Immature natural killer cell (primary cell): ENCODE data around the gene SMG6. TPM values are rescaled to one million over a fixed set of nuclear protein-coding genes. Genes with fewer than 3 reads are reported as not detected.

Source experiments
- DNase-seq, 3 donors: peaks; one replicate each; pipeline ENCODE4 v3.0.0; 2022; ENCODE audit warnings: mixed read lengths in 1 of 3
- H3K27ac Mint-ChIP-seq, 6 donors: one replicate each; pipeline ENCODE4 v1.8.0; 2020; ENCODE audit warnings: mixed read lengths in 6 of 6, mild to moderate bottlenecking in 5 of 6, inconsistent platforms in 4 of 6, moderate library complexity in 3 of 6
- H3K27me3 Mint-ChIP-seq, 3 donors: one replicate each; pipeline ENCODE4 v1.8.0; 2020 to 2021; ENCODE audit warnings: low read depth in 3 of 3, mild to moderate bottlenecking in 3 of 3, mixed read lengths in 3 of 3, moderate library complexity in 3 of 3, inconsistent platforms in 1 of 3
- H3K36me3 Mint-ChIP-seq, 3 donors: one replicate each; pipeline ENCODE4 v1.8.0; 2020; ENCODE audit warnings: mixed read lengths in 3 of 3, inconsistent platforms in 2 of 3, mild to moderate bottlenecking in 2 of 3
- H3K4me1 Mint-ChIP-seq, 2 donors: one replicate each; pipeline ENCODE4 v1.8.0; 2020; ENCODE audit warnings: inconsistent platforms in 2 of 2, mild to moderate bottlenecking in 2 of 2, mixed read lengths in 2 of 2, moderate library complexity in 1 of 2
- H3K4me3 Mint-ChIP-seq, 5 donors: one replicate each; pipeline ENCODE4 v1.8.0; 2020; ENCODE audit warnings: mild to moderate bottlenecking in 5 of 5, mixed read lengths in 5 of 5, inconsistent platforms in 3 of 5, moderate library complexity in 3 of 5
- H3K9me3 Mint-ChIP-seq, 6 donors: one replicate each; pipeline ENCODE4 v1.8.0; 2020; ENCODE audit warnings: mild to moderate bottlenecking in 6 of 6, mixed read lengths in 6 of 6, inconsistent platforms in 4 of 6, moderate library complexity in 3 of 6
- polyA plus RNA-seq, 3 donors: library from polyadenylated mRNA; unstranded; fragments of 300-500 nt; fragmentation: Illumina TruSeq; gene quantifications; one replicate each; pipeline ENCODE4 v1.2.3, GENCODE V29; 2021

SMG6 gene
- polyA plus RNA-seq, 3 donors from 2014 or later, result 1.6 to 9.8 (median 4.7) TPM

GRCh38 chr17:2064980-2065785 is 238.4 kb downstream of the SMG6 start:
- no peaks in the 10 kb centered on the region for H3K9me3 Mint-ChIP-seq
- peak overlapping the region in 1 of 5 donors; percentile 44 for H3K4me3 Mint-ChIP-seq
- peak overlapping the region; percentile 65 to 87 (median 81) for H3K27ac Mint-ChIP-seq
- peak in 1 of 3 donors; percentile 38 for DNase-seq
- peaks cover 5 to 10% (median 6%) of the 10 kb centered on the region in 3 donors for H3K27me3 Mint-ChIP-seq
- H3K36me3 Mint-ChIP-seq, result peaks cover 14 to 32% (median 22%) of the 10 kb centered on the region in 3 donors
- H3K4me1 Mint-ChIP-seq, result peaks cover 27 to 75% of the 10 kb centered on the region in 2 donors

GRCh38 chr17:2064520-2064971 is 239.0 kb downstream of the SMG6 start:
- H3K27ac Mint-ChIP-seq, result peak overlapping the region; percentile 43 to 87 (median 81)
- peaks cover 31 to 75% of the 10 kb centered on the region in 2 donors for H3K4me1 Mint-ChIP-seq
- peak overlapping the region in 1 of 5 donors; percentile 44 for H3K4me3 Mint-ChIP-seq
- H3K36me3 Mint-ChIP-seq, result peaks cover 10 to 28% (median 22%) of the 10 kb centered on the region in 3 donors
- peaks cover 8 to 10% (median 8%) of the 10 kb centered on the region in 3 donors for H3K27me3 Mint-ChIP-seq
- no peaks in the 10 kb centered on the region for H3K9me3 Mint-ChIP-seq
- DNase-seq, result no peak

- H3K9me3 Mint-ChIP-seq, result no peaks in the 10 kb centered on the region
- H3K27ac Mint-ChIP-seq, result peak overlapping the region; percentile 43 to 81 (median 68)
- H3K4me3 Mint-ChIP-seq, result no peak overlapping the region
- DNase-seq, result no peak
- peaks cover 13 to 27% (median 22%) of the 10 kb centered on the region in 3 donors for H3K36me3 Mint-ChIP-seq
- peaks cover 34 to 78% of the 10 kb centered on the region in 2 donors for H3K4me1 Mint-ChIP-seq
- H3K27me3 Mint-ChIP-seq, result peaks cover 10 to 12% (median 11%) of the 10 kb centered on the region in 3 donors
Measured at GRCh38 chr17:2064147-2064489, 239.5 kb downstream of the SMG6 start.

- no peak for DNase-seq
- Mint-ChIP-seq H3K9me3 (no peaks in the 10 kb centered on the region), H3K4me1 (peaks cover 34 to 78% of the 10 kb centered on the region in 2 donors), H3K27me3 (peaks cover 11 to 12% (median 12%) of the 10 kb centered on the region in 3 donors), H3K36me3 (peaks cover 13 to 24% (median 22%) of the 10 kb centered on the region in 3 donors), H3K4me3 (peak overlapping the region in 1 of 5 donors; percentile 42), H3K27ac (peak overlapping the region; percentile 51 to 81 (median 63))
Measured at GRCh38 chr17:2063261-2064146, 240.1 kb downstream of the SMG6 start.

GRCh38 chr17:2062571-2063183 is 240.9 kb downstream of the SMG6 start:
- H3K4me1 Mint-ChIP-seq, result peaks cover 36 to 73% of the 10 kb centered on the region in 2 donors

GRCh38 chr17:2061441-2061958 is 242.1 kb downstream of the SMG6 start:
- DNase-seq, result no peak
- peaks cover 12 to 19% (median 16%) of the 10 kb centered on the region in 3 donors for H3K27me3 Mint-ChIP-seq
- no peaks in the 10 kb centered on the region for H3K9me3 Mint-ChIP-seq
- H3K36me3 Mint-ChIP-seq, result peaks cover 13 to 23% (median 22%) of the 10 kb centered on the region in 3 donors
- no peak overlapping the region for H3K27ac Mint-ChIP-seq
- peaks cover 38 to 63% of the 10 kb centered on the region in 2 donors for H3K4me1 Mint-ChIP-seq
- H3K4me3 Mint-ChIP-seq, result no peak overlapping the region

More at GRCh38 chr17:2062571-2063183, 240.9 kb downstream of the SMG6 start:
- Mint-ChIP-seq H3K27ac (peak overlapping the region in 3 of 6 donors; percentile 23 to 77 (median 73)), H3K4me3 (peak overlapping the region in 1 of 5 donors; percentile 27), H3K36me3 (peaks cover 13 to 24% (median 22%) of the 10 kb centered on the region in 3 donors), H3K27me3 (peaks cover 14 to 17% (median 17%) of the 10 kb centered on the region in 3 donors), H3K9me3 (no peaks in the 10 kb centered on the region)
- no peak for DNase-seq

GRCh38 chr17:2060681-2061440 is 242.7 kb downstream of the SMG6 start:
- peaks cover 38 to 56% of the 10 kb centered on the region in 2 donors for H3K4me1 Mint-ChIP-seq
- H3K4me3 Mint-ChIP-seq, result peak overlapping the region in 3 of 5 donors; percentile 3 to 25 (median 13)
- DNase-seq, result no peak
- no peaks in the 10 kb centered on the region for H3K9me3 Mint-ChIP-seq
- peaks cover 12 to 21% (median 16%) of the 10 kb centered on the region in 3 donors for H3K27me3 Mint-ChIP-seq
- H3K27ac Mint-ChIP-seq, result peak overlapping the region in 4 of 6 donors; percentile 5 to 64 (median 29)
- peaks cover 7 to 18% (median 17%) of the 10 kb centered on the region in 3 donors for H3K36me3 Mint-ChIP-seq

GRCh38 chr17:2060385-2060658 is 243.3 kb downstream of the SMG6 start:
- Mint-ChIP-seq H3K4me3 (peak overlapping the region in 2 of 5 donors; percentile 3 to 13), H3K36me3 (peaks cover 7 to 18% (median 17%) of the 10 kb centered on the region in 3 donors), H3K27ac (peak overlapping the region in 4 of 6 donors; percentile 5 to 64 (median 29))

GRCh38 chr17:2059547-2060384 is 243.8 kb downstream of the SMG6 start:
- Mint-ChIP-seq H3K4me1 (peaks cover 36 to 45% of the 10 kb centered on the region in 2 donors), H3K36me3 (peaks cover 7 to 15% (median 15%) of the 10 kb centered on the region in 3 donors), H3K9me3 (no peaks in the 10 kb centered on the region), H3K27ac (peak overlapping the region in 4 of 6 donors; percentile 45 to 69 (median 57)), H3K4me3 (peak overlapping the region; percentile 50 to 63 (median 53)), H3K27me3 (peaks cover 13 to 22% (median 16%) of the 10 kb centered on the region in 3 donors)
- DNase-seq, result no peak

More at GRCh38 chr17:2060385-2060658, 243.3 kb downstream of the SMG6 start:
- Mint-ChIP-seq H3K4me1 (peaks cover 38 to 51% of the 10 kb centered on the region in 2 donors), H3K9me3 (no peaks in the 10 kb centered on the region), H3K27me3 (peaks cover 12 to 21% (median 16%) of the 10 kb centered on the region in 3 donors)
- DNase-seq, result no peak

GRCh38 chr17:2058586-2059546 is 244.7 kb downstream of the SMG6 start:
- DNase-seq, result peak; percentile 73 to 77 (median 74)
- H3K27me3 Mint-ChIP-seq, result peaks cover 19 to 31% (median 19%) of the 10 kb centered on the region in 3 donors
- H3K36me3 Mint-ChIP-seq, result peaks cover 7 to 10% (median 9%) of the 10 kb centered on the region in 3 donors
- H3K9me3 Mint-ChIP-seq, result no peaks in the 10 kb centered on the region
- peak overlapping the region; percentile 40 to 68 (median 53) for H3K4me3 Mint-ChIP-seq
- H3K4me1 Mint-ChIP-seq, result peaks cover 36 to 37% of the 10 kb centered on the region in 2 donors
- H3K27ac Mint-ChIP-seq, result peak overlapping the region in 3 of 6 donors; percentile 45 to 69 (median 62)
